Activated CD8-positive, alpha-beta memory T cell treated with anti-CD3 and anti-CD28 coated beads for 36 hours (primary cell): Measurements from ENCODE around the gene MAP2K5. TPM values are rescaled to one million over a fixed set of nuclear protein-coding genes. Genes with fewer than 3 reads are reported as not detected.

Source experiments
- CTCF ChIA-PET: fragments of 350-600 bp; sonication (Branson Sonifier 250); formaldehyde crosslinking; loops from one replicate; lab custom pipeline; 2021; ENCODE audit warnings: antibody characterized with exemption; lab: Charles Lee
- POLR2A ChIA-PET: fragments of 350-600 bp; sonication (Branson Sonifier 250); formaldehyde crosslinking; loops from one replicate; lab custom pipeline; 2021; ENCODE audit warnings: antibody characterized with exemption; lab: Charles Lee
- total RNA-seq, 2 experiments: library from RNA; stranded (reverse); gene quantifications; one replicate each; pipeline ENCODE4 v1.2.3, GENCODE V29; 2021

Gene MAP2K5
- total RNA-seq, 2 experiments from 2014 or later, result 19.1 to 20.8 TPM

DNA sequence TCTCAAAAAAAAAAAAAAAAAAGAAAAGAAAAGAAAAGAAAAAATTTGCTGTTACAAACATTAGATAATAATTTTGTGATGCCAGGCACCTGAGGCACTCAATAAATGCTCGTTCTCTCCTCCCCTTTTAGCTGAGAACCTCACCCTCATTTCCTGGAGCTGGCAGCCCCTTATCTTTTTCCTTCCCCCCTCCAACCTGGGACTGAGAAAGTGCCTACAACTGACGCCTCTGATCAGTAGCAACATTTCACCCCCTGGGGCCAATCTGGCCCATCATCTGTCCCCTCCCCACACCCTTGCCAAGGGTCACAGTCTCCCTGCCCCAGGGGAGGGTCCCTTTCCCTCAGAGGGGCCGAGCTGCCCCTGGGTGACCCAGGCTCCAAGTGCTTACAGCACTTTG lies 309.9 kb downstream of the MAP2K5 start:
- POLR2A ChIA-PET, result no interaction called here
- CTCF ChIA-PET, result no interaction called here

DNA sequence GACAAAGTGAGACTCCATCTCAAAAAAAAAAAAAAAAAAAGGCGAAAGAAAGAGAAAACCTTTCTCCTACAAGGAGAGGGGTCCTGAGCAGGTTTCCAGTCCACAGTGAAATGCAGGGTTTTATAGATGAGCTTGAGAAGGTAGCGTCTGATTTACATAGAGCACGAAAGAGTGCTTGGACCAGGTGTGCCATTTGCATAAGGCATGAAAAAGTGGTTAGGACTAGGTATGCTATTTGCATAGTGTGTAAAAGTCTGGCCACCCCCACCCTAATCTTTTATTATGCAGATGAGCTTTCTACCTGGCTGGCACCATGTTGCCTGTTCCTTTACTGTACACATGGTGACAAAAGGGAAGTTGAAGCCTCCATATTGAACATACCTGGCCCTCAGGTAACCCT lies 311.0 kb downstream of the MAP2K5 start:
- POLR2A ChIA-PET, result no interaction called here
- CTCF ChIA-PET, result interaction anchor here (1.1 kb wide), 1 partner anchor 8 kb away, joined by 3 read pairs; no protein-coding TSS in a partner anchor

DNA sequence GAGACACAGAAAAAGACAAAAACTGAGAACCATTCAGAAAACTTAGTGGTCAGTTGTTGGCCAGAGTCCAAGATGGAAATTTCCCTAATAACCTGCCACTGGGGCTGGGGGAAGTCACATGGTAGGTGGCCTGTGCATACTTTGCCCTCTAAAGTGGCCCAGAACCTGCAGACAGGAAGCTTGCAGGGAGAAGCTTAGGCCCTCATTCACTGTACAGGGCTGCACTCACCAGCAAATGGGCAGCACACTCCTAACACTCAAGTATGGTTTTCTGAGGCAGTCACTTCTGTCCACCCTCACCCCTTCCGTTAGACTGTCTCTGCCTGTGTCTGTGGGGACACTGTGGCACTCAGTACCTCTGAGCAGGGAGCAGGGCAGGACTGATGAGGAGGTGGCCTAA lies 311.9 kb downstream of the MAP2K5 start:
- ChIA-PET CTCF (no interaction called here), POLR2A (no interaction called here)

- POLR2A ChIA-PET, result no interaction called here
- CTCF ChIA-PET, result no interaction called here
Observed at GRCh38 chr15:67855842-67856241, 313.3 kb downstream of the MAP2K5 start.

Other genes with a start within 250 kb of the MAP2K5 start
- 1 to 10 TPM; 5.5 to 5.8 TPM for gene C15orf61, start 21.6 kb upstream of the MAP2K5 start, total RNA-seq